Measurements from ENCODE around the gene OTUD7B. TPM values are rescaled to one million over a fixed set of nuclear protein-coding genes. Genes with fewer than 3 reads are reported as not detected.

OTUD7B gene
- total and polyA plus RNA-seq, 4 donors, result 4.0 to 28.3 (median 17.1) TPM

- peaks cover 22 to 30% (median 25%) of the 10 kb centered on the region in 4 donors for H3K36me3 ChIP-seq (ENCODE audit: control insufficient read depth in 4 of 4, insufficient read depth in 4 of 4, low read length in 4 of 4)
- DNase-seq, result no peak
- ATAC-seq (ENCODE audit: insufficient read depth, low FRiP score), result no peak
- H3K27ac ChIP-seq (ENCODE audit: low read depth in 1 of 2, low read length in 1 of 2), result no peak overlapping the region
- H3K9me3 ChIP-seq (ENCODE audit: control insufficient read depth in 4 of 4, insufficient read depth in 3 of 4, low read length in 3 of 4), result no peaks in the 10 kb centered on the region
- no peaks in the 10 kb centered on the region for H3K27me3 ChIP-seq (ENCODE audit: control insufficient read depth in 3 of 3, insufficient read depth in 3 of 3, low read length in 2 of 3)
- H3K4me3 ChIP-seq, result no peak overlapping the region
- WGBS, 2 donors, result 88% methylated on average over 10 of the region's 10 CpGs
- H3K4me1 ChIP-seq (ENCODE audit: control insufficient read depth in 5 of 5, insufficient read depth in 5 of 5, low read length in 5 of 5), result peaks cover 7 to 21% (median 8%) of the 10 kb centered on the region in 5 donors
- TF ChIP-seq, protein P1, sequence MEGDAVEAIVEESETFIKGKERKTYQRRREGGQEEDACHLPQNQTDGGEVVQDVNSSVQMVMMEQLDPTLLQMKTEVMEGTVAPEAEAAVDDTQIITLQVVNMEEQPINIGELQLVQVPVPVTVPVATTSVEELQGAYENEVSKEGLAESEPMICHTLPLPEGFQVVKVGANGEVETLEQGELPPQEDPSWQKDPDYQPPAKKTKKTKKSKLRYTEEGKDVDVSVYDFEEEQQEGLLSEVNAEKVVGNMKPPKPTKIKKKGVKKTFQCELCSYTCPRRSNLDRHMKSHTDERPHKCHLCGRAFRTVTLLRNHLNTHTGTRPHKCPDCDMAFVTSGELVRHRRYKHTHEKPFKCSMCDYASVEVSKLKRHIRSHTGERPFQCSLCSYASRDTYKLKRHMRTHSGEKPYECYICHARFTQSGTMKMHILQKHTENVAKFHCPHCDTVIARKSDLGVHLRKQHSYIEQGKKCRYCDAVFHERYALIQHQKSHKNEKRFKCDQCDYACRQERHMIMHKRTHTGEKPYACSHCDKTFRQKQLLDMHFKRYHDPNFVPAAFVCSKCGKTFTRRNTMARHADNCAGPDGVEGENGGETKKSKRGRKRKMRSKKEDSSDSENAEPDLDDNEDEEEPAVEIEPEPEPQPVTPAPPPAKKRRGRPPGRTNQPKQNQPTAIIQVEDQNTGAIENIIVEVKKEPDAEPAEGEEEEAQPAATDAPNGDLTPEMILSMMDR (IDR thresholded peaks at IDR 0.05; ENCODE audit: control extremely low read depth, extremely low read depth), result no peak
- H3K9ac ChIP-seq (ENCODE audit: insufficient read depth in 1 of 2, low read length in 2 of 2), result no peak overlapping the region
Measured at GRCh38 chr1:149923626-149924025, 86.9 kb downstream of the OTUD7B start.

DNA sequence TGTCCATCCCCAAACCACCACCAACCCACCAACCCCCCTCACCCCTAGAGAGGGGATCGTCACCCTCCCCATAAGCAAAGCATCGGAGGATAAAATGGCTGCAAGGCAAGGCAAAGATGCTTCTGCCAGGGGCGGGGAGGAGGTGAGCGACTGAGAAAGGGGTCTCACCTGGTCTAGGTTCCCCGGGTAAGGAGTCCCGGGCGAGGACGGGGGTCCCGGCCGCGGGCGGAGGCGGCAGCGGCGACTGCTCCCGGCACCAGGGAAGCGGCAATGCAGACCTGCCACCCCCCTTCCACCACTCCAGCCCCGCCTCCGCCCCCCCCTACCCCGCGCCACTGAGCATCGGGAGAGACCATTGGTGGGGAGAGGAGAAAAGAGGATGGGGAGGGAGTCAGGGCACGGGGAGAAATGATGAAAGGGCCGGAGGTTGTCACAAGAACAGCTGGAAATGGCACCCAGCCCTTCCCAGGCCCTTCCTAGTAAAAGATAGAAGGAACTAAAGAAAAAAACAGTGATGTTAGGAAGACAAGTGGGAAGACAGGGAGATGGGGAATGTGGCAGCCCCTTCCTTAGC, 92.9 kb downstream of the OTUD7B start, which contains the start of gene SV2A:
Gene SV2A, minus strand, starts transcription at position 274 of the 574 bp plus-strand sequence. CDS start 4,004 bp downstream, outside the sequence.
- peak; percentile 65 to 74 (median 73) for DNase-seq
- Histone ChIP-seq H3K4me3 (peak within 1 kb of the TSS; percentile 19), H3K27ac (ENCODE audit: low read depth in 1 of 2, low read length in 1 of 2) (no peak within 1 kb of the TSS), H3K36me3 (ENCODE audit: control insufficient read depth in 4 of 4, insufficient read depth in 4 of 4, low read length in 4 of 4) (peaks cover 0 to 7% (median under 1%) of the 10 kb centered on the region in 4 donors), H3K27me3 (ENCODE audit: control insufficient read depth in 3 of 3, insufficient read depth in 3 of 3, low read length in 2 of 3) (peaks cover 0 to 4% (median 0%) of the 10 kb centered on the region in 3 donors), H3K4me1 (ENCODE audit: control insufficient read depth in 5 of 5, insufficient read depth in 5 of 5, low read length in 5 of 5) (peaks cover 0 to 19% (median 0%) of the 10 kb centered on the region in 5 donors), H3K9ac (ENCODE audit: insufficient read depth in 1 of 2, low read length in 2 of 2) (peak within 1 kb of the TSS; percentile 63 to 82), H3K9me3 (ENCODE audit: control insufficient read depth in 4 of 4, insufficient read depth in 3 of 4, low read length in 3 of 4) (no peaks in the 10 kb centered on the region)
- TF ChIP-seq, protein P1 (IDR thresholded peaks at IDR 0.05; ENCODE audit: control extremely low read depth, extremely low read depth), result no peak
- no peak for ATAC-seq (ENCODE audit: insufficient read depth, low FRiP score)
- WGBS, 2 donors, result 1 to 2% methylated on average over 15 to 24 of the region's 24 CpGs

- Histone ChIP-seq H3K4me1 (ENCODE audit: control insufficient read depth in 5 of 5, insufficient read depth in 5 of 5, low read length in 5 of 5) (peaks cover 0 to 19% (median 0%) of the 10 kb centered on the region in 5 donors), H3K36me3 (ENCODE audit: control insufficient read depth in 4 of 4, insufficient read depth in 4 of 4, low read length in 4 of 4) (peaks cover 0 to 3% (median 0%) of the 10 kb centered on the region in 4 donors), H3K9ac (ENCODE audit: insufficient read depth in 1 of 2, low read length in 2 of 2) (peak overlapping the region in 1 of 2 donors; percentile 30), H3K9me3 (ENCODE audit: control insufficient read depth in 4 of 4, insufficient read depth in 3 of 4, low read length in 3 of 4) (no peaks in the 10 kb centered on the region), H3K27ac (ENCODE audit: low read depth in 1 of 2, low read length in 1 of 2) (no peak overlapping the region), H3K27me3 (ENCODE audit: control insufficient read depth in 3 of 3, insufficient read depth in 3 of 3, low read length in 2 of 3) (peaks cover 0 to 4% (median 0%) of the 10 kb centered on the region in 3 donors), H3K4me3 (no peak overlapping the region)
- no peak for ATAC-seq (ENCODE audit: insufficient read depth, low FRiP score)
- WGBS, 2 donors, result 8 to 16% methylated on average over 10 of the region's 10 CpGs
- no peak for DNase-seq
- TF ChIP-seq, protein P1 (IDR thresholded peaks at IDR 0.05; ENCODE audit: control extremely low read depth, extremely low read depth), result no peak
Measured at GRCh38 chr1:149916898-149917252, 93.7 kb downstream of the OTUD7B start.
